ENCODE results near the gene PDHX.
"Not testable (repeated sequence)": the region's sequence is repeated elsewhere in the genome, so short reads cannot be mapped to it uniquely, and the experiment has no call there.

The PDHX gene

GRCh38 chr11:34909415-34909814, 7.0 kb upstream of the PDHX start:
- Histone ChIP-seq H3K79me2 (peaks cover 16% of the 10 kb centered on the region), H2AFZ (no peak overlapping the region), H3K9me3 (ENCODE audit: control insufficient read depth, low read length) (no peaks in the 10 kb centered on the region), H3K4me3 (ENCODE audit: low read depth, low read length) (no peak overlapping the region), H3K27me3 (ENCODE audit: control insufficient read depth, insufficient read depth, low read length) (no peaks in the 10 kb centered on the region), H3K27ac (no peak overlapping the region), H3K4me1 (peaks cover 11% of the 10 kb centered on the region), H3K4me2 (ENCODE audit: low read length) (no peak overlapping the region), H3K9ac (no peak overlapping the region), H3K36me3 (ENCODE audit: control insufficient read depth, insufficient read depth, low read length) (no peaks in the 10 kb centered on the region)
- TF ChIP-seq CTCF (IDR thresholded peaks at IDR 0.05): no peak

- Histone ChIP-seq H3K9me3 (ENCODE audit: control insufficient read depth, low read length) (no peaks in the 10 kb centered on the region), H3K9ac (no peak overlapping the region), H3K4me2 (ENCODE audit: low read length) (no peak overlapping the region), H3K27ac (no peak overlapping the region), H3K36me3 (ENCODE audit: control insufficient read depth, insufficient read depth, low read length) (no peaks in the 10 kb centered on the region), H3K79me2 (peaks cover 17% of the 10 kb centered on the region), H2AFZ (no peak overlapping the region), H3K27me3 (ENCODE audit: control insufficient read depth, insufficient read depth, low read length) (no peaks in the 10 kb centered on the region), H3K4me1 (peaks cover 14% of the 10 kb centered on the region), H3K4me3 (ENCODE audit: low read depth, low read length) (no peak overlapping the region)
- TF ChIP-seq CTCF (IDR thresholded peaks at IDR 0.05): no peak
Measured at GRCh38 chr11:34909955-34910354, 6.5 kb upstream of the PDHX start.

GRCh38 chr11:34910817-34911216, 5.6 kb upstream of the PDHX start:
- Histone ChIP-seq H2AFZ (no peak overlapping the region), H3K4me3 (ENCODE audit: low read depth, low read length) (no peak overlapping the region), H3K4me2 (ENCODE audit: low read length) (no peak overlapping the region), H3K27me3 (ENCODE audit: control insufficient read depth, insufficient read depth, low read length) (no peaks in the 10 kb centered on the region), H3K79me2 (peaks cover 17% of the 10 kb centered on the region), H3K9me3 (ENCODE audit: control insufficient read depth, low read length) (no peaks in the 10 kb centered on the region), H3K36me3 (ENCODE audit: control insufficient read depth, insufficient read depth, low read length) (no peaks in the 10 kb centered on the region), H3K4me1 (peaks cover 14% of the 10 kb centered on the region), H3K9ac (no peak overlapping the region), H3K27ac (no peak overlapping the region)
- no peak for TF ChIP-seq CTCF (IDR thresholded peaks at IDR 0.05)

GRCh38 chr11:34911676-34912075, 4.7 kb upstream of the PDHX start:
- Histone ChIP-seq H3K9ac (no peak overlapping the region), H3K36me3 (ENCODE audit: control insufficient read depth, insufficient read depth, low read length) (no peaks in the 10 kb centered on the region), H3K9me3 (ENCODE audit: control insufficient read depth, low read length) (no peaks in the 10 kb centered on the region), H3K4me3 (ENCODE audit: low read depth, low read length) (no peak overlapping the region), H3K79me2 (peaks cover 17% of the 10 kb centered on the region), H2AFZ (no peak overlapping the region), H3K4me2 (ENCODE audit: low read length) (no peak overlapping the region), H3K27me3 (ENCODE audit: control insufficient read depth, insufficient read depth, low read length) (no peaks in the 10 kb centered on the region), H3K27ac (no peak overlapping the region), H3K4me1 (peaks cover 14% of the 10 kb centered on the region)
- no peak for TF ChIP-seq CTCF (IDR thresholded peaks at IDR 0.05)

- H3K27me3 ChIP-seq (ENCODE audit: control insufficient read depth, insufficient read depth, low read length); H2AFZ ChIP-seq; H3K9me3 ChIP-seq (ENCODE audit: control insufficient read depth, low read length); H3K36me3 ChIP-seq (ENCODE audit: control insufficient read depth, insufficient read depth, low read length); H3K9ac ChIP-seq; H3K27ac ChIP-seq; H3K4me2 ChIP-seq (ENCODE audit: low read length); H3K4me3 ChIP-seq (ENCODE audit: low read depth, low read length): not testable (repeated sequence)
- H3K4me1 ChIP-seq: peaks cover 14% of the 10 kb centered on the region
- H3K79me2 ChIP-seq: peaks cover 31% of the 10 kb centered on the region
Measured at GRCh38 chr11:34913556-34913955, 2.9 kb upstream of the PDHX start.
